Stimulated activated CD8-positive, alpha-beta memory T cell treated with anti-CD3 and anti-CD28 coated beads, Interleukin-4, amount 100 ng/mL, for 4 hours (primary cell): ENCODE data around the gene STON2.

Experiments
- DNase-seq, 2 donors: peaks; one replicate each; pipeline ENCODE4 v3.0.0-alpha.2; 2020; ENCODE audit warnings: low read depth in 2 of 2, low spot score in 1 of 2

STON2 gene

GRCh38 chr14:81305743-81306142 is 94.4 kb downstream of the STON2 start:
- no peak for DNase-seq

GRCh38 chr14:81305065-81305464 is 95.1 kb downstream of the STON2 start:
- DNase-seq: no peak

- DNase-seq: no peak
These were observed 96.7 kb downstream of the STON2 start for GRCh38 chr14:81303258-81303935.

- DNase-seq: no peak
These were observed 97.5 kb downstream of the STON2 start for GRCh38 chr14:81302638-81303037.

- no peak for DNase-seq
These were observed 98.3 kb downstream of the STON2 start for GRCh38 chr14:81301813-81302212.

GRCh38 chr14:81301371-81301770 is 98.8 kb downstream of the STON2 start:
- DNase-seq: no peak

- no peak for DNase-seq
These were observed 101.2 kb downstream of the STON2 start for GRCh38 chr14:81298911-81299310.

GRCh38 chr14:81298122-81298521 is 102.0 kb downstream of the STON2 start:
- DNase-seq: no peak

DNA sequence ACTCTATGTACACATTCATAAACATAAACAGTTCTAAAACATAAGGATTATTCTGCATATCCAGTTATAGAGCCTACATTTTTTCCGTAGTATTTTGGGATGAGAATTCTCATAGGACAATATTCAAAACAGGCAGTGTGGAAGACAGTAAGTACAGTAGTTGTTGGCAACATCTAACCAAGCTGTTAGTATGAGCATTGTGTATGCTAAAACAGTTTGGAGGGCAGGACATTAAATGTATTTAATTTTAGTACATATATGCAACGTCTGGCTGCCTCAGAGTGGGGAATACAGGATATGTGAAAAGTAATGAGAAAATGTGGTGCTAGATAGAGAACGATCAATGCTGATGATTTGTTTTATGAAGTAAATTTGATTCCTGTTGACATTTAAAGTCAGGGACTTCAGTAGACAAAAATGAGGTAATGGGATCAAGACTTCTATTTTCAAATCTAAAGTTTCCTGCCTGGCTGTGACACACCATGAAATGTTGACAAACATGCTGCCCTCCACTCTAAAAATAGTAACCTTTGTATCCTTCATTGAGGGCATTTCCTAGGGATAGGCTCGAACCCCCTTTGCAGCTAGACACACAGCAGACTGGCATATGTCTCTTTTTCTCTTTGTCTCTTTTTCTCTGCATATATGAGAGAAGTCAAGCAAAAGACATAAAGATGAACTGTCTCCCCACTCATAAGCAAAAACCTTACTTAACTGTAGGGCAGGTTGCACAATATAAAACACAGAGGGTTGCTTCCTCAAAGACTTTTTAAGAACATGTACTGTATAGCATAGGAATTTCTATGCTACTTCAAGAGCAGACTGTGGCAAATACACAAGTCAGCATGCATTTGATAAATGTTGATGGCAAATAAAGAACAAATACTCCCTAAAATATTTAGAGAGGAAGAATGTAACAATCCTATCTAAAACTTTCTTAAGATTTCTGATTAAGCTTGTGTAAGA is 103.9 kb downstream of the STON2 start:
- DNase-seq: no peak

DNA sequence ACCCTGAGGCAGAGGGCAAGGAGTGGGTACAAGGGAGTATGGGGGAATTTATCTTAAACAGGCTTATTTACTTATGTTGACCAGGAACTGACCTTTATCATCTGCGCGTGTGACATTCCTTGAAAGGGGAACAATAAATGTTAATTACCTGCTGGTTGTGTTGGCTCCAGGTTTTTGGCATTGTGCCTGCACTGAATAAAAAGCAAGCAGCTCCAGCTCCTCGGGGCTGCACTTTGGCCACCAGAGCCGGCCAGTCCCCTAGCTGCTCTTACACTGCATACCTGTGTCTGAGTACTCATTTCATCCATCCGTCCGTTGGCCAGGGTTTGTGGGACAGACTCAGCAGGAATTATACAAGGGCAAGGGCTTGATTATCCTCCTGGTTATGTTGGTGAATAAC is 110.6 kb downstream of the STON2 start:
- no peak for DNase-seq

DNA sequence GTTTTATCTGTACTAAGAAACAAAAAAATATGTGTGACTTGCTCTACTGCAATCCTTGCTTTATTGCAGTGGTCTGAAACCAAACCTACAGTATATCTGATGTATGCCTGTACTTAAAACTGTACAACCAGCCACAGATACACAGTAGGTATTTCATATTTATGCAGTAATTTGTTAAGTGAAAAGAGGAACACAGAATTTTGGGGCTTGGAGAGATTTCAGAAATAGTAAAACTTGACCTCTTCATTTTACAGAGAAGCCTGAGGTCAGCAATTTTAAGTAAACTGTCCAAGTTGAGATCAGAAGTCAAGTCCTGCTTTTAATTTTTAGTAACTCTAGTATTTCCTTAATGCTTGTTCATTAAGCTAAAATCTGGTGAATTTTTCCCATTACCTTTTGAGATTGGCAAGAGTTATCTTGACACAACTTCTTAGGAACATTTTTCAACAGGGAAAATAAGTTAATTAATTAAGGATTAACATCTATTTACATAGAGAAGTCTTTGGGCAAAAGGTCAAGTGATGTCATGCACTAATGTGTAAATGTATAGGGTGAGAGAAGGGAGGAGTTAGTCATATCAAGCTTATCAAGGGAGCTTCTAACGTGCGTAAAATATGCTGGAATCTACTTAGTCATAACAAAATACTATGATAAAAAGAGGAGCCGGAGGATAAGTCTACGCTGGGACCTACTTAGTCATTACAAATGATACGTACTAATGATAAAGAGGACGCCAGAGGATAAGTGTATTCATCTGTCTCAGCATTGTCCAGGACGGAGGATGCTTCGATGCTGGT is 113.4 kb downstream of the STON2 start:
- no peak for DNase-seq

GRCh38 chr14:81285245-81285644 is 114.9 kb downstream of the STON2 start:
- DNase-seq: no peak

- no peak for DNase-seq
These were observed 118.8 kb downstream of the STON2 start for GRCh38 chr14:81281332-81281731.

DNA sequence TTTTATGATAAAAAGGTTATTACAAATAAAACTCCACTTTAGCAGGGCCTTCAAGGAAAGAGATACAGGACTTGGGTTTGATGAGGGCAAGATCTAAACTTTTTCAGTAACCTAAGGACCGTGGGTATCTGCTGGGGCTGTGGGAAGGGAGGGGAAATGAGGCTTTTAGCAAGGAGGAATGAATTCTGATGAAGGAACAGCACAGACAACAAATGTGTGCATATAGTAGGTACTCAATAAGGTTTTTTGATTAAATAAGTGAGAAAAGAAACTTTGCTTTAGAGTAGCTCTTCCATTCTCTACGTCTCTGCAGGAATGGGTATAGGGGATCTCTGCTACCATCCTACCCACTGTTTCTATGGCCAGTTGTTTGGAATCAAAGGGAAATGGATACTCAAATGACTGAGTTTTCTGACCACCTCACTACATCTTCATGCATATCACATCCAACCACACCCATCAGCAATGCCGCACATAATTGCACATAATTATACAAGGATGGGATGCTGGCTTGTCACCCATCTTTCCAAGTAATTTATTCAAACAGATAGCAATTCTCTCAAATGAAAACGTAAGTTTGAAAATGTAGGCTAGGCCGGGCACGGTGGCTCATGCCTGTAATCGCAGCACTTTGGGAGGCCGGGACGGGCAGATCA is 119.9 kb downstream of the STON2 start:
- no peak for DNase-seq

DNA sequence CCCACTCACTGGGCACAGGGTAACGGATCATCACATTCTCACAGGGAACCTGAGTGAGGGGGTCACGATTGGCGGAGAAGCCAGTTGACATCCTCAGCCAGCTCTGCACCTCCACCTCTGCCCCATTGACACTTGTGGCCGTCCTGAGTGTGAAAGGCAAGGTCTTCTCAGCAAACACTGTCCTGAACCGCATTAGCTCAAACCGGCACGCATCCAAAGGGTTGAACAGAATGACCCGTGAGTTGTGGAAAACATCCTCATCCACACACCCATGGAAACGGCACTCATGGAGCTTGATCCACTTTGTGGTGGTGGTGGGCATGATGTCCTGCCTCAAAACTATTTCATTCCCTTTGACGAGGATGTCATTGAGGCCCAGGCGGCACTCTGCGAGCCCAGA is 123.0 kb downstream of the STON2 start:
- DNase-seq: no peak

- no peak for DNase-seq
These were observed 123.8 kb downstream of the STON2 start for GRCh38 chr14:81276073-81277069.

DNA sequence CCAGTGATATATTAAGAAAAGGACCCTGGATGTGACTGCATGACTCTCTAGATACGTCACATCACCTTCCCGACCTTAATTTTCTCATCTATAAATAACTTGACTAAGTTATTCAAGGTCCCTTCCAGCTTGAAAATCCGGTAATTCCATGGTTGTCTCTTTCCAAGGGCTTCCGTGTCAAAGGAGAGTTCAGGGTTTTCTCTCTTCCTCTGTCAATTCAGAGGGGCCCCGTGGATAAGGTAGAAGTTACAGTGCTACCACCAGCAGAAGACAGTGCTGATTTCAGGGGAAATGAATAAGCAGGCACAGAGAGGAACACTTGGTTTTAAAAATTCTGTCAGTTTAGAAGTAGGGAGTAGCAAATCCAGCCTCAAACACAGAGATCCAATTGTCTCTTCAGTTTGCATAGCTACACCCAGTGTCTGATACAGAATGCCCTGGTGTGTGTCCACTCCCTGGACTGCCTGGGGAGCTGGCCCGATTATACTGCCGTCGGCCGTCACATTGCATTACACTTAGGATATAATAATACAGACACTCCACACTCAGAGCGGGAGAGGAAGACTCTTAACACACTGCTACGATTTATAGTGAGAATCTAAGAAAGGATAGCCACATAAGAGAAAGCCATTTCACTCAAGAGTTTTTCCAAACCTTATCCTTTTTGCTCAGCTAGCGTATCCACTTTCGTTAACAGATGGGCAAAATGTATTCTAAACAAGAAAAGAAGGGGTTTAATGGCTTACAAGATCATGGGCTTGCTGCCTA is 124.6 kb downstream of the STON2 start:
- DNase-seq: no peak

- no peak for DNase-seq
These were observed 126.1 kb downstream of the STON2 start for GRCh38 chr14:81273961-81274575.

DNA sequence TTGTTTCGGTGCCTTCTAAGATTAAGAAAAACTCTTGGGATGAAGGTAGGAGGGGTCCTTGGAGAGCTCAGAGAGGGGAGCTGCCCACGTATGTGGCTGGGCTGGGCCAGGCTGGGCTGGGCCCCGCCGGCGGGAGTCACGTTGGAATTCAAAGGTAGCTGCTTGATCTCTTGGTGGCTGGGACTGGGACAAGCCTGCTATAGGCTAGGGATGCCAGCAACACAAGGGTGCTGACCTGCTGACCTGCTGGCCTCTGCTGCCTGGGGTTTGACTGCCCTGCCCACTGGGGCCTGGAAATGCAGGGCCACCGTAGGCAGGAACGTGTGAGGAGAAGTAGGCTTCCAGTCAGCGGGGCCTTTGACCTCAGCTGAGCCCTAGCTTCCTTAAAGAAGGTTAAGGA is 126.6 kb downstream of the STON2 start:
- no peak for DNase-seq
